ENCODE results near the gene CPNE9.

The CPNE9 gene

GRCh38 chr3:9703240-9703639 is 393 bp upstream of the CPNE9 start:
- H3K4me3 ChIP-seq (ENCODE audit: low read length) = no peak overlapping the region
- no peak for DNase-seq (ENCODE audit: low read depth)
- no peak for TF ChIP-seq CTCF (conservative IDR thresholded peaks at IDR 0.05; ENCODE audit: low read length)

- no peak for TF ChIP-seq CTCF (conservative IDR thresholded peaks at IDR 0.05; ENCODE audit: low read length)
- no peak for DNase-seq (ENCODE audit: low read depth)
- peak overlapping the region; percentile 24 for H3K4me3 ChIP-seq (ENCODE audit: low read length)
Observed at GRCh38 chr3:9704347-9705322, 1.0 kb downstream of the CPNE9 start.

- H3K4me3 ChIP-seq (ENCODE audit: low read length) = no peak overlapping the region
- TF ChIP-seq CTCF (conservative IDR thresholded peaks at IDR 0.05; ENCODE audit: low read length) = no peak
- no peak for DNase-seq (ENCODE audit: low read depth)
Observed at GRCh38 chr3:9710174-9710739, 6.6 kb downstream of the CPNE9 start.

GRCh38 chr3:9712415-9712814 is 8.8 kb downstream of the CPNE9 start:
- no peak for DNase-seq (ENCODE audit: low read depth)
- TF ChIP-seq CTCF (conservative IDR thresholded peaks at IDR 0.05; ENCODE audit: low read length) = no peak
- no peak overlapping the region for H3K4me3 ChIP-seq (ENCODE audit: low read length)

- H3K4me3 ChIP-seq (ENCODE audit: low read length) = no peak overlapping the region
- no peak for TF ChIP-seq CTCF (conservative IDR thresholded peaks at IDR 0.05; ENCODE audit: low read length)
- no peak for DNase-seq (ENCODE audit: low read depth)
Observed at GRCh38 chr3:9713142-9713541, 9.5 kb downstream of the CPNE9 start.

GRCh38 chr3:9715136-9715535 is 11.5 kb downstream of the CPNE9 start:
- no peak for TF ChIP-seq CTCF (conservative IDR thresholded peaks at IDR 0.05; ENCODE audit: low read length)
- H3K4me3 ChIP-seq (ENCODE audit: low read length) = no peak overlapping the region
- no peak for DNase-seq (ENCODE audit: low read depth)

Data from AG10803 (cell line).